HG02759 (cell line): ENCODE measurements around the gene UNK.
"Not testable (repeated sequence)": the region's sequence is repeated elsewhere in the genome, so short reads cannot be mapped to it uniquely, and the experiment has no call there.

Experiments
- ATAC-seq: cut with Tn5 transposase; IDR thresholded peaks from one replicate; pipeline ENCODE4 v1.9.1; 2021; ENCODE audit warnings: mild to moderate bottlenecking, moderate library complexity; ENCODE audit not compliant: unreplicated experiment

Gene UNK

GRCh38 chr17:75771334-75772281, 13.0 kb upstream of the UNK start:
- no peak for ATAC-seq

- ATAC-seq: no peak
These were observed 11.3 kb upstream of the UNK start for GRCh38 chr17:75773121-75773807.

- no peak for ATAC-seq
These were observed 10.7 kb upstream of the UNK start for GRCh38 chr17:75773808-75774470.

GRCh38 chr17:75774471-75774990, 10.1 kb upstream of the UNK start:
- no peak for ATAC-seq

GRCh38 chr17:75774991-75775668, 9.5 kb upstream of the UNK start:
- ATAC-seq: no peak

- ATAC-seq: no peak
These were observed 8.0 kb upstream of the UNK start for GRCh38 chr17:75776386-75777295.

- ATAC-seq: no peak
These were observed 7.2 kb upstream of the UNK start for GRCh38 chr17:75777296-75777922.

GRCh38 chr17:75778066-75778860, 6.3 kb upstream of the UNK start:
- not testable (repeated sequence) for ATAC-seq

- ATAC-seq: peak; percentile 21
These were observed 5.8 kb upstream of the UNK start for GRCh38 chr17:75778861-75779249.

- peak; percentile 68 for ATAC-seq
These were observed 5.2 kb upstream of the UNK start for GRCh38 chr17:75779250-75779986.

- no peak for ATAC-seq
These were observed 4.4 kb upstream of the UNK start for GRCh38 chr17:75779987-75780889.

- ATAC-seq: no peak
These were observed 1.4 kb upstream of the UNK start for GRCh38 chr17:75783069-75783783.

GRCh38 chr17:75783803-75784472, 668 bp upstream of the UNK start:
- no peak for ATAC-seq

GRCh38 chr17:75785016-75785890, 647 bp downstream of the UNK start:
- peak; percentile 78 for ATAC-seq

GRCh38 chr17:75791254-75791653, 6.6 kb downstream of the UNK start:
- ATAC-seq: no peak
